GM12865 (cell line): ENCODE data around the gene ACTN4.
"Not testable (repeated sequence)": the region's sequence is repeated elsewhere in the genome, so short reads cannot be mapped to it uniquely, and the experiment has no call there.

Experiments
- DNase-seq: peaks from one replicate; pipeline ENCODE4 v3.0.0; 2010; ENCODE audit warnings: low read depth
- H3K4me3 ChIP-seq: 2 replicates; pipeline ENCODE4 v1.5.1; 2011; ENCODE audit warnings: mild to moderate bottlenecking, low read depth, low read length, control low read depth
- CTCF ChIP-seq: IDR thresholded peaks from 2 replicates; pipeline ENCODE4 v1.5.1; 2011; ENCODE audit warnings: low read length, control low read depth, low read depth, inconsistent platforms; ENCODE audit not compliant: insufficient read depth; ENCODE audit errors: missing control alignments

The ACTN4 gene

GRCh38 chr19:38629568-38629967 lies 17.9 kb upstream of the ACTN4 start:
- TF ChIP-seq CTCF, result no peak
- no peak for DNase-seq
- no peak overlapping the region for H3K4me3 ChIP-seq

- not testable (repeated sequence) for DNase-seq, H3K4me3 ChIP-seq
Measured at GRCh38 chr19:38631301-38631700, 16.1 kb upstream of the ACTN4 start.

- not testable (repeated sequence) for H3K4me3 ChIP-seq, DNase-seq
Measured at GRCh38 chr19:38631811-38632475, 15.5 kb upstream of the ACTN4 start.

- DNase-seq, result no peak
Measured at GRCh38 chr19:38632476-38633213, 14.8 kb upstream of the ACTN4 start.

GRCh38 chr19:38634757-38635482 lies 12.5 kb upstream of the ACTN4 start:
- no peak overlapping the region for H3K4me3 ChIP-seq
- TF ChIP-seq CTCF, result peak; percentile 87
- DNase-seq, result peak; percentile 72

More at GRCh38 chr19:38632476-38633213, 14.8 kb upstream of the ACTN4 start:
- no peak for TF ChIP-seq CTCF
- H3K4me3 ChIP-seq, result no peak overlapping the region

- no peak overlapping the region for H3K4me3 ChIP-seq
- DNase-seq, result no peak
- TF ChIP-seq CTCF, result no peak
Measured at GRCh38 chr19:38635483-38636399, 11.7 kb upstream of the ACTN4 start.

- DNase-seq, result no peak
- H3K4me3 ChIP-seq, result no peak overlapping the region
- TF ChIP-seq CTCF, result no peak
Measured at GRCh38 chr19:38638461-38638860, 9.0 kb upstream of the ACTN4 start.
